ENCODE data around the gene EP400.

DNA sequence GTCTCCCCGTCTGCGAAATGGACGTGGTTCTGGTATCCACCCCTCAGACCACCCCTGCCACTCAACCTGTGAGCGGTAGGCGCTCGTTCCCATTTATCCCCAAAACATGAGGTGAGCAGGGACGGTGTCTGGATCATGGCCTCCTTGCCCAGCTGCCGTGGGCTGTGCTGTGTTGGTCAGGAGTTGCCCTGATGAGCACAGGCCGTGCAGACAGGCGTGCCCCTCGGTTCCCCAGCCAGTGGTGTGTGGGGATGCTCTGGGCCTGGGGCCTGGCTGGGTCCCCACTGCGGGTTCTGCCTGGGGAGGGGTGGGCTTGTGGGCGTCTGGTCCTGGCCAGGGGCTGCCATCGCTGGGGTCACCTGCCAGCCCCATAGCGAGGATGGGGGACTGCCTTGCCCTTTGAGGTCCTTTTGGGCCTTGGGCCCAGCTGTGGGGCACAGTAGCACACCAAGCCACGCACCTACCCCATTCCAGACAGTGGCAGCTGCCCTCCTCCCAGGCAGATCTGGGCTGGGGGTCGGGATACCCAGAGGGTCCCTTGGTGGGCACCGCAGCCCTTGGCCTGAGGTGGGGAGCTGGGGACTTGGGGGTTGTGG is 31.9 kb upstream of the EP400 start:
- no peak for TF ChIP-seq EZH2 (IDR thresholded peaks at IDR 0.05; ENCODE audit: low read length, missing control alignments)
- TF ChIP-seq, protein P1, sequence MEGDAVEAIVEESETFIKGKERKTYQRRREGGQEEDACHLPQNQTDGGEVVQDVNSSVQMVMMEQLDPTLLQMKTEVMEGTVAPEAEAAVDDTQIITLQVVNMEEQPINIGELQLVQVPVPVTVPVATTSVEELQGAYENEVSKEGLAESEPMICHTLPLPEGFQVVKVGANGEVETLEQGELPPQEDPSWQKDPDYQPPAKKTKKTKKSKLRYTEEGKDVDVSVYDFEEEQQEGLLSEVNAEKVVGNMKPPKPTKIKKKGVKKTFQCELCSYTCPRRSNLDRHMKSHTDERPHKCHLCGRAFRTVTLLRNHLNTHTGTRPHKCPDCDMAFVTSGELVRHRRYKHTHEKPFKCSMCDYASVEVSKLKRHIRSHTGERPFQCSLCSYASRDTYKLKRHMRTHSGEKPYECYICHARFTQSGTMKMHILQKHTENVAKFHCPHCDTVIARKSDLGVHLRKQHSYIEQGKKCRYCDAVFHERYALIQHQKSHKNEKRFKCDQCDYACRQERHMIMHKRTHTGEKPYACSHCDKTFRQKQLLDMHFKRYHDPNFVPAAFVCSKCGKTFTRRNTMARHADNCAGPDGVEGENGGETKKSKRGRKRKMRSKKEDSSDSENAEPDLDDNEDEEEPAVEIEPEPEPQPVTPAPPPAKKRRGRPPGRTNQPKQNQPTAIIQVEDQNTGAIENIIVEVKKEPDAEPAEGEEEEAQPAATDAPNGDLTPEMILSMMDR (conservative IDR thresholded peaks at IDR 0.05 in 1 of 2, IDR thresholded peaks at IDR 0.05 in 1 of 2; ENCODE audit: low read depth in 1 of 2, low read length in 2 of 2), result no peak
